Measurements from ENCODE around the gene CACNA1H.
"Not testable (repeated sequence)": the region's sequence is repeated elsewhere in the genome, so short reads cannot be mapped to it uniquely, and the experiment has no call there.

Gene CACNA1H

GRCh38 chr16:1175566-1176279, 22.8 kb downstream of the CACNA1H start:
- no peak for DNase-seq (ENCODE audit: low read depth)

DNA sequence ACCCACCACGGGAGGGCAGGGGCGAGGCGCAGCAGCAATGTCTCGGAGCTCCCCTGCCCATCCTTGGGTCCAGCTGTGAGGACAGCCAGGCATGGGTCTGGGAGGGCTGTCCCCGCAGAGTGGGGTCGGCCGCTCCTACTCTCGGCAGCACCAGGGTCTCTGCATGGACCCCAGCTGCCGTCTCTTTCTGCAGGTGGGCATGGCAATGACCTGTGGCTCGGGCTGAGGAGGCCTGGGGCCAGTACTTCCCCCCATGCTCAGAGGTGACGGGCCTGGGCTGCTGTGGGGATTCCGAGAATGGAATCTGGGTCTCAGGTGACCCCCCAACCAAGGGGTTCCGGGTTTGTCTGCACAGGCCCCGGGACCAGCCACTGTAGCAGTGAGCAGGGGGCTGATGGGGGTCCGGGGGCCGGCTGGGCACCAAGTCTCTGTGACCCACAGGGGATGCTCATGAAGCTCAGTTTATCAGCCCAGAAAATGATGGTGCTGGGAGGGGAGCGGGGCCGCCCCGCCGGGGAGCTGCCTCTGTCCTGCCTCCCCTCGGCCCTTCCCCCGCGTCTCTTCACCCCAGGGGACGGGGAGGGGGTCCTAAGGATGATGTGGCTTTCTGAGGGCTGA, 23.5 kb downstream of the CACNA1H start:
- no peak for DNase-seq (ENCODE audit: low read depth)

DNA sequence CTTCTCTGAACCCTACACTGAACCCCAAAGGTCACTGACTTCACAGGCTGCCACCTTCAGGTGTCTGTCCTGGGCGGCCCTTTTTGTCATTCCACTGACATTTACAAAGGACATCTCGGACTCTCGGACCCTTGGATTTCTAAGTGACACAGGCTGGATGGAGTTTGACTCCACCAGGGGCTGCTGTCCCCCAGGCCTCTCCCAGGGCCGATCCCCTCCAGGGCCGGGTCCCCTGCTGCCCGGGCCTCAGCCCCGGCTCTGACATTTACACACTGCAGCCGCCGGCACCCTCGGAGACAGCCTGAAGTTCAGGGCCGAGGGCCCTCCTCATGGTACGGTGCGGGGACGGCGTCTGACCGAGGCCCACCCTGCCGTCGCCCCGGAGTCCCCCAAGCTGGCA, 24.1 kb downstream of the CACNA1H start:
- DNase-seq (ENCODE audit: low read depth): no peak

- no peak for DNase-seq (ENCODE audit: low read depth)
These were observed 24.8 kb downstream of the CACNA1H start for GRCh38 chr16:1177750-1178149.

GRCh38 chr16:1178295-1178910, 25.5 kb downstream of the CACNA1H start:
- DNase-seq (ENCODE audit: low read depth): no peak

DNA sequence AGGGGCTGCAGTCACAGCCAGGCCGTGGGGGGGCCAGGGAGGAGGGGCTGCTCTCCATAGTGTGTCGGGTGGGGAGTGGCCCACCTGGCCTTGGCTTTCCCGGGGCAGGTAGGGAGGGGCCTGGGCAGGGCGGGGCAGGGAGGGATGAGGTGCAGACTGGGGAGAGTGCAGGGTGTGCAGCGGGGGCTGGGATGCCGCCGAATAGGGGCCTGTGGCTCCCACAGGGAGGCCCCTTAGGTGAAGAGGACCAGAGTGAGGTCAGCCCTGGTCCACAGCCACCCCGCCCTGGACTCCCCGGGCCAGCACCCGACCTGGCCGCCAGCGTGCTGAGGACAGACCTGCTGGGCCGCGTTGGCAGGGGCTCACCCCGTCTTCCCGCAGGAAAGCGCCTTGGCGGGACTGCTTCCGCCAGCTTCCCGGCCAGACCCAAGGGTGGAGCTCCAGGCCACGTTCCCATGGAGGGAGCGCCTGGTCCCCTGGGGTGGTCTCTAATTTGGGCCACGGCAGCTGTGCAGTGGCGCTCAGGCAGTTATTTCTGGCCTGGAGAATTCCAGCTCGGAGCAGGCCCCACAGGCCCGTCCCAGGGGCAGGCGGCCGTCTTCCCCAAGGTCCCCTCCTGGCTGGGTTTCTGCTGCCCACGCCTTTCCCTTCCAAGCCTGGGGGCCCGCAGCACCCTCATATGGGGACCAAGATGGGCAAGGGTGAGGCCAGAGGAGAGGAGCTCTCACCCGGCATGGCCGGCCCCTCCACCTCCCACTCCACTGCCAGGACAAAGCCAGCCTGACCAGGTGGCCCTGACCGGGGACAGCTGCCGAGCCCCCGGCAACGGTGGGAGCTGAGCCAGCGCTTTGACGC, 27.9 kb downstream of the CACNA1H start:
- no peak for DNase-seq (ENCODE audit: low read depth)

GRCh38 chr16:1181404-1182315, 28.8 kb downstream of the CACNA1H start:
- no peak for DNase-seq (ENCODE audit: low read depth)

GRCh38 chr16:1182316-1182671, 29.4 kb downstream of the CACNA1H start:
- DNase-seq (ENCODE audit: low read depth): peak; percentile 12

GRCh38 chr16:1182950-1183907, 30.3 kb downstream of the CACNA1H start:
- DNase-seq (ENCODE audit: low read depth): no peak

- DNase-seq (ENCODE audit: low read depth): no peak
These were observed 31.4 kb downstream of the CACNA1H start for GRCh38 chr16:1184156-1184868.

DNA sequence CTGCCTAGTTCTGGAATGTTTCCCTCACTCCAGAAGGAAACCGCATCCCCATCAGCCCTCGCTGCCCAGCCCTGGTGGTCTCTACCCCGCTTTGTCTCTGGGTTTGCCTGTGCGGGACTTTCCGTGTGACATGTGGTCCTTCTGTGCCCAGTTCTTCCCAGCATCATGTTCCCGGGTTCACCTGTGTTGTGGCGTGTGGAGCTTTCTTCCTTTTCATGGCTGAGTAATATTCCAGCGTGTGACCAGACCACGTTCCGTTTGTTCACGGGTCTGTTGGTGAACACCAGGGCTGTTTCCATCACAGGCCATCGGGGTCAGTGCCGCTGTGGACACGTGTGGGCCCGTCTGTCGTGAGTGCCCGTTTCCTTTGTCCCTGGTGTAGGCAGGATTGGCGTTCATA, 32.1 kb downstream of the CACNA1H start:
- no peak for DNase-seq (ENCODE audit: low read depth)

DNA sequence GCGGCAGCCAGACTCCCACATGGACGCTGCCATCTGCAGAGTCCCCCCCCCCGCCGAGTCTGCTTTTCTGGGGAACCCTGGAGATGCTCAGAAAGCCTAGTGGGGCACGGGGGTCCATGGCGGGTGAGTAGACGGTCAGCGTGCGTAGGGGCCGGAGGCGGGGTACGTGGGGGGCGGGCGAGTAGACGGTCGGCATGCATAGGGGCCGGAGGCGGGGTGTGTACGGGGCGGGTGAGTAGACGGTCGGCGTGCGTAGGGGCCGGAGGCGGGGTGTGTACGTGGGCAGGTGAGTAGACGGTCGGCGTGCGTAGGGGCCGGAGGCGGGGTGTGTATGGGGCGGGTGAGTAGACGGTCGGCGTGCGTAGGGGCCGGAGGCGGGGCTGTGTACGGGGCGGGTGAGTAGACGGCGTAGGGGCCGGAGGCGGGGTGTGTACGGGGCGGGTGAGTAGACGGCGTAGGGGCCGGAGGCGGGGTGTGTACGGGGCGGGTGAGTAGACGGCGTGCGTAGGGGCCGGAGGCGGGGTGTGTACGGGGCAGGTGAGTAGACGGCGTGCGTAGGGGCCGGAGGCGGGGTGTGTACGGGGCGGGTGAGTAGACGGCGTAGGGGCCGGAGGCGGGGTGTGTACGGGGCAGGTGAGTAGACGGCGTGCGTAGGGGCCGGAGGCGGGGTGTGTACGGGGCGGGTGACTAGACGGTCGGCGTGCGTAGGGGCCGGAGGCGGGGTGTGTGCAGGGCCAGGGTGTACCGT, 32.7 kb downstream of the CACNA1H start:
- DNase-seq (ENCODE audit: low read depth): not testable (repeated sequence)

- DNase-seq (ENCODE audit: low read depth): no peak
These were observed 35.7 kb downstream of the CACNA1H start for GRCh38 chr16:1188432-1189189.

DNA sequence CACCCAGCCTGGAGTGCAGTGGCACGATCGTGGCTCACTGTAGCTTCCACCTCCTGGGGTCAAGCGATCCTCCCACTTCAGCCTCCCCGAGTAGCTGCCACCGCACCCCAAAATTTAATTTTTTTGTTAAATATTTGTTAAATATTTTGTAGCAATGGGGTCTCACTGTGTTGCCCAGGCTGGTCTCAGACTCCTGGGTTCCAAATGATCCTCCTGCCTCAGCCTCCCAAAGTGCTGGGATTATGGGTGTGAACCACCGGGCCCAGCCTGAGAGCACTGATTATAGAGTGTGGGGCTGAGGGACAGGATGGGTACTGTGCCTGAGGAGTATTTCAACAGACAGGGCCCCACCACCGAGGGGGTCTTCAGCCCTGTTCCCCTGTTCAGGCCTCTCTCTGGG, 36.5 kb downstream of the CACNA1H start:
- no peak for DNase-seq (ENCODE audit: low read depth)

DNA sequence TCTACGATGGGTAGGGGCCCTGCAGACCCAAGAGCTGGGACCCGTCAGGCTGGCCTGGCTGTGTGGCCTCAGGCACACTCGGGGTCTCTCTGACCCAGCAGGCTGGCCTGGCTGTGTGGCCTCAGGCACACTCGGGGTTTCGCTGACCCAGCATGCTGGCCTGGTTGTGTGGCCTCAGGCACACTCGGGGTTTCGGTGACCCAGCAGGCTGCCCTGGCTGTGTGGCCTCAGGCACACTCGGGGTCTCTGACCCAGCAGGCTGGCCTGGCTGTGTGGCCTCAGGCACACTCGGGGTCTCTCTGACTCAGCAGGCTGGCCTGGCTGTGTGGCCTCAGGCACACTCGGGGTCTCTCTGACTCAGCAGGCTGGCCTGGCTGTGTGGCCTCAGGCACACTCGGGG, 37.9 kb downstream of the CACNA1H start:
- not testable (repeated sequence) for DNase-seq (ENCODE audit: low read depth)

DNA sequence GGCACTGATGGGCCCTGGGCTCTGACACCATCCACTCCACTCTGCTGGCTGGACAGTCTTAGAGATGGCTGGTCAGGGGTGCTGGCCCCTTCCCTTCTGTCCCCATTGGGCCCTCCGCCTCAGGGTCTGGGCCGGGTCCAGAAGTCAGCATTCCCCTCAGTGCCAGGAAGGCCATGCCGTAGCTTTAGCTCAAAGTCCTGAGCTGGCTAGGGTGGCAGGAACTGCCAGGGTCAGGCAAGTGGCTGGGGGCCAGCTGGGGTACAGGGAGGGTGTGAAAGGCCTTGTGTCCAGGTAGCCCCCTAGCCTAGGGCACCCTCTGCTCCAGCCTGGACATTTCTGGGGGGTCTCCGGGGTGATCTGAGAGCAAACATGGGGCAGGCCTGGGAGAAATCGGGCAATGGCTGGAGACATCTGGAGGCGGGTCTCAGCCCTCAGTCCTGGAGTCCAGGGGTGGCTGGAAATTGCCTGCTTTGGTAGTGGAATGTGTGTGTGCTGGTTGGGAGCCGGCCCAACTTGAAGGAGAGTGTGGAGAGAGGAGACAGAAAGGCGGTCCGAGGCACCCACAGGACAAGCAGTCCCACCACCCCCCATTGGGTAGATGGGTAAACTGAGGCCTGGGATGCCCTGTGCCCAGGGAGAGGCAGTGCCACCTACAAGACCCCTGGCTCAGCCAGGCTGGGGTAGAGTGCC, 39.6 kb downstream of the CACNA1H start:
- no peak for DNase-seq (ENCODE audit: low read depth)

DNA sequence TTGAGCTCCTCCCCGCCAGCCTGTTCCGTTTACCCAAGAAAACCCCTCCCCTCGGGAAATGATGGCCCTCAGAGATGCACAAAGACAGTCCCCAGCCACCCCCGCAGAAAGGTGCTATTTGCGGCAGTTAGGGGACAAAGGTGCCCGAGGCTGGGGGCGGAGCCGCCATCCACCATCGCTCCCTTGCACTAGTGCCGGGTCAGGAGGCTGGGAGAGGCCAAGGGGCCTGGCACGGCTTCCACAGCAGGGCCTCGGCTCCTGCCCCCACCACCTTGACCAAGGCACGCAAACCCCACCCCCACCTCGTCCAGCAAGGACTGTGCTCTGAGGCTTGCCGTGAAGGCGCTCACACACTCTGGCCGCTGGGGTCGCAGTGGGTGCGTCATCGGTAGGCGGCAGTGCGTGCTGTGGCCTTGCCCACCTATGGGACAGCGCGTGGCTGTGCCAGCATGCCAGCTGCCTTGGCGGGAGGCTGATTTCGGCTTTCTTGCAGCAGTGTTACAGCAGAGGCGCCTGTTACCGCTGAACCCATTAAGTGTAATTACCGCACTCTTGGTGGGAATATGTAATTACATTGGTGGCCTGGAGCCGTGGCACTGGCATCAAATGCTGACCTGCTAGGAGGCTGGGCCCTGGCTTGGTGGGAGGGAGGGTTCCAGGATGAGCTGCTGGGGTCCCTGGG, 40.4 kb downstream of the CACNA1H start:
- DNase-seq (ENCODE audit: low read depth): no peak

All from HS-27A (cell line).